PC-9 (cell line): Measurements from ENCODE around the gene FNDC3B. TPM values are rescaled to one million over a fixed set of nuclear protein-coding genes. Genes with fewer than 3 reads are reported as not detected.

Experiments used
- BruUV-seq: library from RNA; stranded (reverse); fragments of 400-500 nt; replicated peaks from 2 replicates; lab custom pipeline; 2021; lab: Mats Ljungman, UMichigan
- CTCF ChIA-PET: fragments of 300-600 bp; sonication (Branson Sonifier 250); formaldehyde crosslinking; loops from one replicate; lab custom pipeline; 2022; ENCODE audit warnings: antibody characterized with exemption; lab: Charles Lee
- POLR2A ChIA-PET: fragments of 300-600 bp; sonication (Branson Sonifier 250); formaldehyde crosslinking; loops from one replicate; lab custom pipeline; 2022; ENCODE audit warnings: antibody characterized with exemption; ENCODE audit not compliant: unreplicated experiment; lab: Charles Lee
- DNase-seq, 2 experiments: peaks; one replicate each; pipeline versions ENCODE4 v3.0.0 to v3.0.0-alpha.2; 2015 to 2022; ENCODE audit warnings: mixed read lengths in 1 of 2
- H2AFZ ChIP-seq: fragments of 200-600 bp; sonication (generic); 2 replicates; pipeline ENCODE4 v1.8.1; 2017; ENCODE audit warnings: antibody characterized with exemption
- H3F3A ChIP-seq: fragments of 200-600 bp; sonication (generic); 2 replicates; pipeline ENCODE4 v1.8.1; 2017; ENCODE audit warnings: antibody characterized with exemption, mild to moderate bottlenecking, low read depth; ENCODE audit not compliant: insufficient read depth
- H3K27ac ChIP-seq: fragments of 200-600 bp; sonication (generic); 2 replicates; pipeline ENCODE4 v1.6.1; 2016; ENCODE audit warnings: mixed run types
- H3K27me3 ChIP-seq: fragments of 200-600 bp; sonication (generic); 2 replicates; pipeline ENCODE4 v1.6.1; 2016; ENCODE audit warnings: low read depth, mixed run types; ENCODE audit not compliant: insufficient read depth
- H3K36me3 ChIP-seq: fragments of 200-600 bp; sonication (generic); 2 replicates; pipeline ENCODE4 v1.6.1; 2016; ENCODE audit warnings: low read depth, mixed run types
- H3K4me1 ChIP-seq: fragments of 200-600 bp; sonication (generic); replicated peaks from 2 replicates; pipeline ENCODE4 v1.6.1; 2016; ENCODE audit warnings: mixed run types; ENCODE audit not compliant: insufficient read depth
- H3K4me2 ChIP-seq: fragments of 200-600 bp; sonication (generic); 2 replicates; pipeline ENCODE4 v1.6.1; 2017; ENCODE audit warnings: mixed run types
- H3K4me3 ChIP-seq: fragments of 200-600 bp; sonication (generic); 2 replicates; pipeline ENCODE4 v1.6.1; 2016; ENCODE audit warnings: mixed run types
- H3K79me2 ChIP-seq: fragments of 200-600 bp; sonication (generic); 2 replicates; pipeline ENCODE4 v1.6.1; 2017; ENCODE audit warnings: low read depth, mixed run types
- H3K9me2 ChIP-seq: fragments of 200-600 bp; sonication (generic); 2 replicates; pipeline ENCODE4 v1.8.1; 2017; ENCODE audit warnings: mild to moderate bottlenecking; ENCODE audit not compliant: insufficient read depth
- H3K9me3 ChIP-seq: fragments of 200-600 bp; sonication (generic); 2 replicates; pipeline ENCODE4 v1.8.1; 2016; ENCODE audit warnings: low read depth; ENCODE audit not compliant: insufficient read depth
- H4K20me1 ChIP-seq: fragments of 200-600 bp; sonication (generic); 2 replicates; pipeline ENCODE4 v1.8.1; 2017; ENCODE audit not compliant: insufficient read depth
- CTCF ChIP-seq: fragments of 200-600 bp; sonication (generic); conservative IDR thresholded peaks from 2 replicates; pipeline ENCODE4 v1.6.1; 2017; ENCODE audit warnings: mixed run types, antibody characterized with exemption, mild to moderate bottlenecking, moderate library complexity
- EZH2 ChIP-seq: fragments of 200-600 bp; sonication (generic); IDR thresholded peaks from 2 replicates; pipeline ENCODE4 v1.8.0; 2017; ENCODE audit warnings: antibody characterized with exemption, low read depth
- intact Hi-C: fragments of 100-400 bp; cut with micrococcal nuclease; formaldehyde crosslinking; loops from one replicate; pipeline ENCODE4 v1.10.0; 2022; ENCODE audit not compliant: unreplicated experiment
- total RNA-seq: library from RNA; stranded (reverse); gene quantifications from 2 replicates; pipeline ENCODE4 v1.2.3, GENCODE V29; 2021

The FNDC3B gene
- total RNA-seq, 1 experiment from 2014 or later, result 106 TPM

- no peak for DNase-seq
- Histone ChIP-seq H3K4me1 (no peaks in the 10 kb centered on the region), H3K79me2 (peaks cover 97% of the 10 kb centered on the region), H2AFZ (no peak overlapping the region), H3K9me2 (no peaks in the 10 kb centered on the region), H3K27me3 (no peaks in the 10 kb centered on the region), H3K4me2 (no peak overlapping the region), H3K4me3 (no peak overlapping the region), H3K9me3 (no peaks in the 10 kb centered on the region; the same call in 1 of the 2 replicates), H3F3A (peaks cover 92% of the 10 kb centered on the region), H3K27ac (no peak overlapping the region; the same call in 1 of the 2 replicates), H4K20me1 (peaks cover 71% of the 10 kb centered on the region), H3K36me3 (peaks cover 76% of the 10 kb centered on the region)
- TF ChIP-seq EZH2 (no peak), CTCF (no peak)
- ChIA-PET CTCF (no interaction called here), POLR2A (interaction anchor here (0.6 kb wide), 1 partner anchor 142 kb away, joined by 3 read pairs; no protein-coding TSS in a partner anchor)
- intact Hi-C loops, result no loop called here
- BruUV-seq, result no TSS peak
Observed at GRCh38 chr3:172227340-172228035, 188.1 kb downstream of the FNDC3B start.

GRCh38 chr3:172228036-172228415 is 188.6 kb downstream of the FNDC3B start:
- TF ChIP-seq CTCF (no peak), EZH2 (no peak)
- H3K79me2 ChIP-seq, result peaks cover 97% of the 10 kb centered on the region
- peaks cover 90% of the 10 kb centered on the region for H3F3A ChIP-seq
- ChIA-PET CTCF (no interaction called here), POLR2A (no interaction called here)
- no peak overlapping the region for H2AFZ ChIP-seq
- H3K4me3 ChIP-seq, result no peak overlapping the region
- H3K9me3 ChIP-seq, result no peaks in the 10 kb centered on the region; the same call in 1 of the 2 replicates
- no peak overlapping the region for H3K4me2 ChIP-seq
- no peaks in the 10 kb centered on the region for H3K4me1 ChIP-seq
- no peak for DNase-seq
- BruUV-seq, result no TSS peak
- H4K20me1 ChIP-seq, result peaks cover 67% of the 10 kb centered on the region
- no peak overlapping the region; the same call in 1 of the 2 replicates for H3K27ac ChIP-seq
- H3K27me3 ChIP-seq, result no peaks in the 10 kb centered on the region
- no peaks in the 10 kb centered on the region for H3K9me2 ChIP-seq
- intact Hi-C loops, result no loop called here
- H3K36me3 ChIP-seq, result peaks cover 79% of the 10 kb centered on the region

- intact Hi-C loops, result no loop called here
- BruUV-seq, result no TSS peak
- H3K9me2 ChIP-seq, result no peaks in the 10 kb centered on the region
- ChIA-PET CTCF (no interaction called here), POLR2A (no interaction called here)
- no peak for TF ChIP-seq CTCF
- no peak for TF ChIP-seq EZH2
- peaks cover 97% of the 10 kb centered on the region for H3K79me2 ChIP-seq
- peaks cover 59% of the 10 kb centered on the region for H4K20me1 ChIP-seq
- H3K4me1 ChIP-seq, result no peaks in the 10 kb centered on the region
- no peak overlapping the region for H3K27ac ChIP-seq
- H3K4me2 ChIP-seq, result no peak overlapping the region
- no peak overlapping the region for H2AFZ ChIP-seq
- H3K4me3 ChIP-seq, result no peak overlapping the region
- peaks cover 82% of the 10 kb centered on the region for H3F3A ChIP-seq
- peaks cover 80% of the 10 kb centered on the region for H3K36me3 ChIP-seq
- H3K9me3 ChIP-seq, result no peaks in the 10 kb centered on the region; the same call in 1 of the 2 replicates
- no peaks in the 10 kb centered on the region for H3K27me3 ChIP-seq
- no peak for DNase-seq
Observed at GRCh38 chr3:172229462-172229861, 190.1 kb downstream of the FNDC3B start.
